ENCODE measurements around the gene KITLG.
"Not testable (repeated sequence)": the region's sequence is repeated elsewhere in the genome, so short reads cannot be mapped to it uniquely, and the experiment has no call there.

KITLG gene

GRCh38 chr12:88544991-88545980, 35.0 kb downstream of the KITLG start:
- no peak for DNase-seq (ENCODE audit: extremely low read depth in 1 of 2, low read depth in 1 of 2)

- DNase-seq (ENCODE audit: extremely low read depth in 1 of 2, low read depth in 1 of 2): no peak
Observed at GRCh38 chr12:88539893-88540292, 40.4 kb downstream of the KITLG start.

- no peak for DNase-seq (ENCODE audit: extremely low read depth in 1 of 2, low read depth in 1 of 2)
Observed at GRCh38 chr12:88538697-88539096, 41.6 kb downstream of the KITLG start.

GRCh38 chr12:88538250-88538649, 42.0 kb downstream of the KITLG start:
- DNase-seq (ENCODE audit: extremely low read depth in 1 of 2, low read depth in 1 of 2): no peak

GRCh38 chr12:88530868-88531267, 49.4 kb downstream of the KITLG start:
- no peak for DNase-seq (ENCODE audit: extremely low read depth in 1 of 2, low read depth in 1 of 2)

GRCh38 chr12:88529531-88530488, 50.5 kb downstream of the KITLG start:
- DNase-seq (ENCODE audit: extremely low read depth in 1 of 2, low read depth in 1 of 2): no peak

GRCh38 chr12:88522961-88523360, 57.3 kb downstream of the KITLG start:
- no peak for DNase-seq (ENCODE audit: extremely low read depth in 1 of 2, low read depth in 1 of 2)

GRCh38 chr12:88520436-88520820, 59.8 kb downstream of the KITLG start:
- no peak for DNase-seq (ENCODE audit: extremely low read depth in 1 of 2, low read depth in 1 of 2)

GRCh38 chr12:88519802-88520435, 60.4 kb downstream of the KITLG start:
- no peak for DNase-seq (ENCODE audit: extremely low read depth in 1 of 2, low read depth in 1 of 2)

- no peak for DNase-seq (ENCODE audit: extremely low read depth in 1 of 2, low read depth in 1 of 2)
Observed at GRCh38 chr12:88518863-88519403, 61.3 kb downstream of the KITLG start.

GRCh38 chr12:88516811-88517210, 63.5 kb downstream of the KITLG start:
- no peak for DNase-seq (ENCODE audit: extremely low read depth in 1 of 2, low read depth in 1 of 2)

- no peak for DNase-seq (ENCODE audit: extremely low read depth in 1 of 2, low read depth in 1 of 2)
Observed at GRCh38 chr12:88510843-88511242, 69.4 kb downstream of the KITLG start.

GRCh38 chr12:88509851-88510250, 70.4 kb downstream of the KITLG start:
- no peak for DNase-seq (ENCODE audit: extremely low read depth in 1 of 2, low read depth in 1 of 2)

GRCh38 chr12:88509347-88509746, 70.9 kb downstream of the KITLG start:
- DNase-seq (ENCODE audit: extremely low read depth in 1 of 2, low read depth in 1 of 2): no peak

GRCh38 chr12:88507851-88508250, 72.4 kb downstream of the KITLG start:
- DNase-seq (ENCODE audit: extremely low read depth in 1 of 2, low read depth in 1 of 2): not testable (repeated sequence)

GRCh38 chr12:88507270-88507669, 73.0 kb downstream of the KITLG start:
- no peak for DNase-seq (ENCODE audit: extremely low read depth in 1 of 2, low read depth in 1 of 2)

GRCh38 chr12:88505696-88506095, 74.6 kb downstream of the KITLG start:
- DNase-seq (ENCODE audit: extremely low read depth in 1 of 2, low read depth in 1 of 2): no peak

- no peak for DNase-seq (ENCODE audit: extremely low read depth in 1 of 2, low read depth in 1 of 2)
Observed at GRCh38 chr12:88503281-88503703, 77.0 kb downstream of the KITLG start.

GRCh38 chr12:88501972-88502938, 78.0 kb downstream of the KITLG start:
- no peak for DNase-seq (ENCODE audit: extremely low read depth in 1 of 2, low read depth in 1 of 2)

Data from stimulated activated CD8-positive, alpha-beta memory T cell treated with anti-CD3 and anti-CD28 coated beads, Interleukin-7, amount 100 ng/mL, for 48 hours (primary cell).